HG03064 (cell line): ENCODE data around the gene PCSK9.
A peak's percentile ranks its signal among the peaks of the same experiment; 100 is the strongest.
"Not testable (repeated sequence)": the region's sequence is repeated elsewhere in the genome, so short reads cannot be mapped to it uniquely, and the experiment has no call there.

Experiments used
- ATAC-seq: cut with Tn5 transposase; IDR thresholded peaks from one replicate; pipeline ENCODE4 v1.9.1; 2021; ENCODE audit warnings: low read depth; ENCODE audit not compliant: unreplicated experiment

PCSK9 gene

DNA sequence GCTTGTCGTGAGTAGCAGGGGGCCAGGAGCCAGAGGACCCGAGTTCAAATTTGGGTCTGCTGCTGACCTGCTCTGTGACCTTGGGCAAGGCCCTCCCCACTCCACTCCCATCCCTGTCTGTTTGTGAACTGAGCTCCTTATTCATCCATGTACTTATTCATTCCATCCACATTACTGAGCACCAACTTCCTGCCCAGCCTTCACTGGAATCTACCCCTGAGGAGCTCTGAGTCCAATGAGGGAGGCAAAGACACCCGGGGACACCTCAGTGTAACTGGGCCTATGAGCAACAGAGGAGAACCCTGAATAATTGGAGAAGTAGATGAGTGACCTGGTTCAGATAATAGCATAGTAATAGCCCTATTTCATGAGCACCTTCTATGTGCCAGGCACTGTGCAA is 31.7 kb upstream of the PCSK9 start:
- ATAC-seq, result no peak

DNA sequence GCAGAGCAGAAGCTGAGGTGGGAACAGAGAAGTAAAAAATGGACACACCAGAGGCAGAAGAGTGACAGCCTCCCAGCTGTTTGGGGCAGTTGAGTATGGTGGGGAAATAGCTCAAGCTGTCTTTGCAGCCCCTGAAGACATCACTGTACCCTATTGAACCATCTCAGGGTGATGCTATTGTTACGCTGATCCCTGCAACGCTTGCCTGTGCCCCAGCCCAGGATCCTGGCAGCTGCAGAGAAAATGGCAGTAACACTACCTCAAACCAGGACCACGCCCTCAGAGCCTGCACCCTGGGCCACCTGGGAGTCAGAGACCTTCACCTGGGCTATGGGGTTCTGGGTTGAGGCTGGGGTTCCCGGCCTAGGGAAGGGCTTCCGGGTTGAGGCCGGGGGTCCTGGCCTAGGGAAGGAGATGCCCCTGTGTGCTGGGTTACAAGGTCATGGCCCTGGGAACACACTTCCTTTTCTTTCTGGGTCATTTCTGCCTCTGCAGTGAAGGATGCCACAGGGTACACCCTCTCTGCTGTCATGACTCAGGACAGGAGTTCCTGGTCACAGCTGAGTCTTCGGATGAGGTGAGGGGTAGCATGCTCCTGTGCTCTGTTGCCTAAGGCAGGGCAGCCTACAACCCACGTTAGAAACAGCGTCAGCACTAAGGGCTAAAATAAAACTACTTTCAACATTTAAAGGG is 29.0 kb upstream of the PCSK9 start:
- ATAC-seq, result no peak

- ATAC-seq, result no peak
Observed at GRCh38 chr1:55010887-55011217, 28.5 kb upstream of the PCSK9 start.

GRCh38 chr1:55012661-55013060 is 26.7 kb upstream of the PCSK9 start:
- no peak for ATAC-seq

DNA sequence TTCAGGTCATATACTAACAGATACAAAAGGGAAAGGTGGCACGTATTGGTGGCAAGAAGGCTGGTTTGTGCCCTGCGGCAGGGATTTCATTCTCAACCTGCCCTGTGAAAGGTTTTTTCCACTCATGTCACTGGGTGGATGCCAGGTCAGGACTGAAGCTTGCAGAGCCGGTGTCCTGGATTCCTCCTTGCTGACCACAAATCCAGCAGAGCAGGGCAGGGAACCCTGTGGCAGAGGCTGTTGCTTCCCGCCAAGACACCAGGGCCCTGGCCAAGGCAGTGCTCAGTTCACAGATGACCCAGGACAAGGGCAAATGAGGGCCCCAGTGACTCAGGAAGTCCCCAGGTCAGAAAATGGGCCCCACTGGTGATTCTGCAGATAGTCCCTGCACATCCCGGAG is 24.2 kb upstream of the PCSK9 start:
- no peak for ATAC-seq

- no peak for ATAC-seq
Observed at GRCh38 chr1:55015731-55016620, 23.4 kb upstream of the PCSK9 start.

DNA sequence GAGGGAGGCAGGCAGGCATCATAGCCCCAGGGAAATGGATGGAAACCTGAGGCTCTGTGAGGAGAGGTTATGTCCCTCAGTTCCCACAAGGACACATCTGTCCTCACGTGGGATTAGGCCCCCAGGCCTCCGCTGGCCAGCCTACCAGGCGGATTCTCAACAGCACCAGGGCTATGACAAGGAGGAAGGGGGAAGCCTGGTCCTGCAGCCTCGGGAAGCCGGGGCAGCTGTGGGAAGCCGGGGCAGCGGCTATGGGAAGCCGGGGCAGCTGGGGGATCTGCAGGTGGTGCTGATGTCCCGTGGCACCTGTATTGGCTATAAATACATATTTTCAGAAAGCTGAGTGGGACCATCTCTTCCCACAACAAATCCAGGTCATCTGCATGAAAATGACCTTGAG is 21.0 kb upstream of the PCSK9 start:
- ATAC-seq, result no peak

DNA sequence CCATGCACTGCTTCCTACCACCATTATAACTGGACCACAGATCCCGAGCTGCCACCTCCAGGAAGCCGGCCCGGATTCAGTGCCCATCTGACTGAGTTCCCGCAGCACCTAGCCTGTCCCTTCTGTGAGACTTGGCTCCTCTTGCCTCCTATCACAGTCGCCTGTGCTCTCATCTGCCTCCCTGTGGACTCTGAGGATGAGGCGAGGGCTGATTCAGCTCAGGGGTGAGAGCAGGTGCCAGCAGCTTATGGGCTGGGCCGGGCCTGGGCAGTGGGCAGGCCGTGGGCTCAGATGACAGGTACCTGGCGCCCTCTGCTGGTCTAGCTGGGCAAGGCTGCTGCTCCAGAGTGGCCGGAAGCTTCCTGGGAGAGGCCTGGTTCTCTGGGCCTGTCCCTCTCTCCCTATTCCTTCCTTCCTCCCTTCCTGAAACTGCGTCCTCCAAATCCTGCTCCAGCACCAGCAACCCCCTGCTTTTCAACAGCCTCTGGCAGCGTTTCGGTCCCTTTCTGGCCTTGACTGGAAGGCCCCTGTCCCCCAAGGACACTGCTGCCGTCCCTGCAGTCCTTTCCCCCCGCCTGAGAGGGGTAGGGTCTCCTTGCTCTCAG is 17.3 kb upstream of the PCSK9 start:
- ATAC-seq, result peak; percentile 82

DNA sequence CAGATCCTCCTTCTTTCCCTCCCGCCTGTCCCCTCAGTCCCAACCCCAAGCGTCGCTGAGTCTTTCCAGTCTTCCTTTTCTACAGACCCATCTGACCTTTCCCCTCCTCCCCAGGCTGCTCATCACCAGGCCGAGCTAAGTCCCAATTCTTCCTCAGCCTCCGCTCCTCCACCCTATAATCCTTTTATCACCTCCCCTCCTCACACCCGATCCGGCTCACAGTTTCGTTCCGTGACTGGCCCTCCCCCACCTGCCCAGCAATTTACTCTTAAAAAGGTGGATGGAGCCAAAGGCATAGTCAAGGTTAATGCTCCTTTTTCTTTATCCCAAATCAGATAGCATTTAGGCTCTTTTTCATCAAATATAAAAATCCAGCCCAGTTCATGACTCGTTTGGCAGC is 15.2 kb upstream of the PCSK9 start:
- ATAC-seq, result not testable (repeated sequence)

GRCh38 chr1:55026682-55027081 is 12.7 kb upstream of the PCSK9 start:
- not testable (repeated sequence) for ATAC-seq

DNA sequence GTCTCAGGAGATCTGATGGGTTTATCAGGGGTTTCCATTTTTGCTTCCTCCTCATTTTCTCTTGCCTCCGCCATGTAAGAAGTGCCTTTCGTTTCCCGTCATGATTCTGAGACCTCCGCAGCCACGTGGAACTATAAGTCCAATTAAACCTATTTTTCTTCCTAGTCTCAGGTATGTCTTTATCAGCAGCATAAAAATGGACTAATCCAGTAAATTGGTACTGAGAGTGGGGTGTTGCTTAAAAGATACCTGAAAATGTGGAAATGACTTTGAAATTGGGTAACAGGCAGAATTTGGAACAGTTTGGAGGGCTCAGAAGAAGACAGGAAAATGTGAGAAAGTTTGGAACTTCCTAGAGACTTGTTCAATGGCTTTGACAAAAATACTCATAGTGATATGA is 8.2 kb upstream of the PCSK9 start:
- not testable (repeated sequence) for ATAC-seq

- no peak for ATAC-seq
Observed at GRCh38 chr1:55033265-55033614, 6.1 kb upstream of the PCSK9 start.

- ATAC-seq, result no peak
Observed at GRCh38 chr1:55034476-55035133, 4.7 kb upstream of the PCSK9 start.

- no peak for ATAC-seq
Observed at GRCh38 chr1:55035904-55036303, 3.4 kb upstream of the PCSK9 start.

DNA sequence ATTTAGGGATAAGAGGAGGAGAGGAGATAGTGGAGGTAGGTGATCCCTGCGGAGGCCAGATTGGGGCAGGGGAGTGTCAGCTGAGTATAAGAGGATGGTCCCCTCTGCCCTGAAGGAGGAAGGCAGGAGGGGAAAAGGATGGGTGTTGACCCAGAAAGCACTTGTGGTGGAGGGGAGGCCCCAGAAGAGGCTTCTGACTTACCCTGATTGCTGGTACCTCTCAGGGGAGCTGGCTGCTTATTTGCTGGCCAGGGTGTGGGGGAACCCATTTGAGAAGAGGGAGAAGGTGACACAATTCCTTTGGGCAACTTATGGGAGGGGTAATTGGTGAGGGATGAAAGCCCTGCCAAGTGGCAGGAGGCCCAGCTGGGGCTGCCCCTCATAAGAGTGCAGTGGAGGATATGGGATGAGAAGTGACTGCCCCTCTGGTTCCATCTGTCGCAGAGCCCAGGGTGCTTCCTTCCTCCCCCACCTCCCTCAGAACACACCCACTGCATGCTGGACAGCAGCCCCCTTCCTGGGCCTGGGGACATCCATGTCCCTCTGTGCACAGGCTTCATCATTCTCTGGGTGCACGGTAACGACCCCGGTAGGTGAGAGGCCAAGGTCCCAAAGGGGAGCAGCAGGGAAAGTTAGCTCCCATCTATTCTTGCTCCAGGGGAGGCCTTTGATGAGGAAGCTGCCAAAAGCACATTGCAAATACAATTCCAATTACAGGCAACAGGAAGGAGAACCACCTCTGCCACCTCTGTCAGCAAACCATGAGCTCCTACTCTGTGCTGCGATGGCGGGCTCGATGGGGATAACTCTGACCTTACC is 1.4 kb upstream of the PCSK9 start:
- no peak for ATAC-seq

DNA sequence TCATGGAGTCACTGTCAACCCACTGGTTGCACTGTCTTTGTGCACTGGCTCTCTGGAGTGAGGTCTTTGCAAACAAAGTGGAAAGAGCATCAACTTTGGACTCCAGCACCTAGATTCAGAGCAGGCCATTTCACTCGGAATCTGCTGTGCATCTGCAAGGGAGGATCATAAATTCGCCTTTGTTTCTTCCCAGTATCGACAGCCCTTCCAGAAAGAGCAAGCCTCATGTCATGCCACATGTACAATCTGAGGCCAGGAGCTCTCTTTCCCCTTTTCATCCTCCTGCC is 853 bp upstream of the PCSK9 start:
- no peak for ATAC-seq

- ATAC-seq, result no peak
Observed at GRCh38 chr1:55038974-55039341, 390 bp upstream of the PCSK9 start.

- no peak for ATAC-seq
Observed at GRCh38 chr1:55040083-55040932, 960 bp downstream of the PCSK9 start.

GRCh38 chr1:55040933-55041494 is 1.7 kb downstream of the PCSK9 start:
- no peak for ATAC-seq

- no peak for ATAC-seq
Observed at GRCh38 chr1:55041613-55042012, 2.3 kb downstream of the PCSK9 start.
